HG03520 (cell line): ENCODE data around the gene WT1.
"Not testable (repeated sequence)": the region's sequence is repeated elsewhere in the genome, so short reads cannot be mapped to it uniquely, and the experiment has no call there.

Experiments
- ATAC-seq: cut with Tn5 transposase; IDR thresholded peaks from one replicate; pipeline ENCODE4 v1.9.1; 2021; ENCODE audit warnings: mild to moderate bottlenecking, moderate library complexity; ENCODE audit not compliant: unreplicated experiment

Gene WT1

DNA sequence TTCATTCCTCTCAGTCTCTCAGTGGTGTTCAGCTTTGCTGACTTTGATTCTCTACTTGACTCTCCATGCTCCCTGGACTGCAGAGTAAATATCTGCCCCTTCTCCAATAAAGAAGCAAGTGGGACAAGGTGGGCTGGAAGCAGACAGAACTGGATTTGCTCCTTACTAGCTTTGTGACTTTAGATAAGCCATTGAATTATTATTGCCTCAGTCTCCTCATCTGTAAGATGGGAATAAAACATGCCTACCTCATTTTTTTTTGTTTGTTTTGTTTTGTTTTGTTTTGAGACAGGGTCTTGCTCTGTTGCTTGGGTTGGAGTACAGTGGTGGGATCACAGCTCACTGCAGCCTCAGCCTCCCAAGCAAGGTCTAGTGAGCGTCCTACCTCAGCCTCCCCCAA lies 44.6 kb downstream of the WT1 start:
- ATAC-seq: no peak

DNA sequence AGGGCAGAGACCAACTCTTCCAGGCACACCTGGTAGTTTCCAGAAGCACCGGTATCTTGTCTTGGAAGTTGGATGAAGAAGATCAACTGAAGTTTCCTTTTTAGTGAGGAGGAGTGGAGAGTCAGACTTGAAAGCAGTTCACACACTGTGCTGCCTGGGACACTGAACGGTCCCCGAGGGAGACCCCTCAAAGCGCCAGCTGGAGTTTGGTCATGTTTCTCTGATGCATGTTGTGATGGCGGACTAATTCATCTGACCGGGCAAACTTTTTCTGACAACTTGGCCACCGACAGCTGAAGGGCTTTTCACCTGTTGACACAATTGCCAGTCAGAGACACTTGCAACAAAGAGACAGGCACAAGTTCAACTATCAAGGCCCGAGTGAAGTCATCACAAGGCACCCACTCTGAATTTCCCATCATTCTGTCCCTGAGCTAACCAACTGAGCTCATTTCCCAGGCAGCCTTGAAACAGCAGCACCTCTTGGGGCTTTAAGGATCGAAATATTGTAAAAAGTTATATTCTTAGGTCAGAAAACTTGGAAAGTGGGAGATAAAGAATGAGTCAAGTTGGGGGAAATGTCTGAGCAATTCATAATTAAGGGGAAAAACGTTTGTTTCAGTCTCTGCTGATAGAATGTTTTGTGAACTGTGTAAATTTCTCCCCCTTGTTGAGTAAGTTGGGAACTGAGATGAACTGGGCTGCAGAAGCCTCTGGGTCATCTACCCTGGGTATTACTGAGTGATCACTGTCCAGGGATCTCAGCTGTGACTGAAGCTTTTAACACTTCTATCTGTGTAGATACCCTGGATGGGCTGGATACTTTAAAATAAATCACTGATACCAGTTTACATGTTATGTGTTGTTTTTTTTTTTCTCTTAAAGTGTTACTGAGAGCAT lies 46.2 kb downstream of the WT1 start:
- ATAC-seq: no peak

DNA sequence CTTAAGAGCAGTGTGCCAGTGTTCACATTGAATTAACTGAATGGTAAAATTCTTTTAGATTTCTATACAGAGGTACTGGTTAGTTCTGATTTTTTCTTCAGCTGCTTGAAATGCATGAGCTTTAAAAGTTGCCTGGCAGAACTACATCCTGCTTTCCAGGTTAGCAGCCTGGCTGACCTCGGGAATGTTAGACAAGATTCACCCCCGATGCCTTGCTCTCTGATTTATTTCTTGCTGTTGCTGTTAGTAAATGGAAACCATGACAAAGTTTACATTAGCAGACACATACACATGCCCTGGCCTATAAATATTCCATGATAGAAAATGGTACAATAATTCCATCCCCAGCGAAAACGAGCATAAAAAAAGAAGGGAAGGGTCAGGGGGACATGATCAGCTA lies 47.0 kb downstream of the WT1 start:
- ATAC-seq: no peak

DNA sequence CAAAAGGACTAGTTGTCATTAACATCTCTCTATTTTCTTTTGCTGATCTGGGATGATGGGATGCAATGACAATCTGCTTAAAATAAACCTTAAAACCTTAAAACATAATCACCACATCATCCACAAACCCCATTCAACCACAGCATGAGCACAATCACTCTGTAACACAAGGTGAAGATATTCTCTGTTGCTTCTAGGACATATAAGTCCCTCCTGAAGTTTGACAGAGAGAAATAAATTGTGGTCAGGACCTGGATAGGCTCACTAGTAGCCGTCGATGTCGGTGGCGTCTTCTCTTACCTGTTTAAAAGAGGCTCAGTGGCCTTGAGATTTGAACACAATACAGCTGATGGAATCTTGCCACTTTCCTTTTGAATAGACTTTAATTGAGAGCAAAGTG lies 47.9 kb downstream of the WT1 start:
- no peak for ATAC-seq

DNA sequence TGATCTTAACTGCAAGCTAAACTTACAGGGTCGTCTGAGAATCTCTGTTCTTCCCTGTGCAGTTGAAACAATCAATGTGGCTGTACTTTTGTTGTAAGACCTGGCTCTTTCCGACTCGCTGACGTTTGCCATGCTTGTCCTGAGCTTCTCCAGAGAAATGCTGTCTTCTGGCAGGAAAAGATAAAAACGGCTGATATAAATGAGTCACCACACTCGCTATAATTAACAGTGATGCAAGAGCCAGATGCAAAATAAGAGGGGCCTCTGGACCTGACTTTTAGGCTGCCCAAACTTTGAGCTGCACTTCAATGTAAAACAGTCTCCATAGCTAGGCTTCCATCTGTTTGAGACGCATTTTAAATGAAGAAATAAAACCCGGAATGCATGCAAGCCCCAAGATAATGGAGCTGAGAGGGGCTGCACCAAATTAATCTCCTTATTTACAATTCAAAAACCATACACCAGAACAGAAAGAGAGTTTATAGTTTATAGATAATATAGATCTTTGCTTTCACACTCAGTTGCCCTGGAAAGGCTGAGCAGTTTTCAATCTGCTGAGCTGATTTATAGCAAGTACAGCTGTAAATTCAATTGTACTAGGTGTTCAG lies 48.5 kb downstream of the WT1 start:
- no peak for ATAC-seq

DNA sequence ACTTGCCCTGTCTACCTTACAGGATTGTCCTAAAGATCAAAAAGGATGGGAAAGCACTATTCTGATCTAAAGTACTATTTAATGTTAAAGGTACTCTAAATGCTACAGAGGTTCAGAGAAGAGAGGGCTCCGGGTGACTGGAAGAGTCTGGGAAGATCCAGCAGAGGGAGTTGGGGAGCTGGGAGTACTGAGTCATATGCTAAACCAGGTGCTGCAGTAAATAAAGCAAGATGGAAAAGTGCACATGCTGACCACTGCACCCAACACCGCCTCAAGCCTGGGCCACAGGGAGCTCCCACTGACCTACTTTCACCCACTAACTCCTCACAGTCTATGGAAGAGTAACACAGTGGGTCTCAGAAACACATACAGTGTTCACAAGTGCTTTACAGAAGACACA lies 49.3 kb downstream of the WT1 start:
- ATAC-seq: no peak

DNA sequence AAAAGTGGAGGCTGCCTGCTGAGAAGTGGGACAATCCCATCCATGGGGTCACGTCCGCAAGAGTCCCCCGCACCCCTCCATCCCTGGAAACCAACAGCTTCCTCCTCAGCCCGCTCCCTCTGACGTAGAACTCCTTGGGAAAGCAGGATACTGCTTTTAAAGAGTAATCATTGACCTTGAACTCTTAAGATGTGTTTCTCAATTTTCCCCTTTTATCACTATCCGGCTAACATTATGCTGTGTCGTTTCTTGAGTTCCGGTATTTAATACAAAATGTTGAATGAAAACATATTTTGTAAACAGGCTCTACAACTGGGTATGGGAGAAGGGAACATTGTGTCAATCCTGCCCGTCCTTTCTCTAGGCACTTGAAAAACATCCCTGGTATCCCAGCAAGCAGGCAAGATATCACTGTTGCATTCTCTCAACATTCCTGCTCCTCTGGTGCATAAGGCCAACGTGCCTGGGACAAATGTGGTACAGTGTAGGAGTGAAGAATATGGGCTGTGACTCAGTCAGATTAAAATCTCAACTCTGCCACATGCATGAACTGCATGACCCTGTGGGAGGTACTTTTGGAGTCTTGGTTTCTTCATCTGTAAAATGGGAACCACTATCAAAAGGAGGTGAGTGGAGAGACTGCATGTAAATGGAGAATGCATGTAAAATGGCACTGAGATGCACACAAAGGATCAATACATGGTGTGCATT lies 52.8 kb downstream of the WT1 start:
- no peak for ATAC-seq

DNA sequence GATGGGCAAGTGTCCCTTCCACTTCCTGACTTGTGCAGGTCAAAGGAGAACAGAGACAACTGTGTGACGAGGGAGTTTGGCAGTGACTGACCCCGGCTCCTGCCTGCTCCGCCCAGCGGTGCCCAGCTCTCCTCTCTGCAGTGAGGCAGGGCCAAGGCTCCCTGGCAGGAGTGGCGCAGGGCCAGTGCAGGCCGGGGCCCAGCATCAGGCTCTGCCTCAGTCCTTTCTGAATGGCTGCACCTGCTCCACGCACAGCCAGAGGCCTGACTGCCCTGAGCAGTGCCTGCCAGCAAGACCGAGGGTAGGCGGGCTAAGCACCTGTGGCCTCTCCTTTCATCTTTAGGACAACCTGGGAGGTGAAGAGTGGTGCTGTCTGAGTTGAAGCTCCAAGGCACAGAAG lies 54.2 kb downstream of the WT1 start:
- no peak for ATAC-seq

DNA sequence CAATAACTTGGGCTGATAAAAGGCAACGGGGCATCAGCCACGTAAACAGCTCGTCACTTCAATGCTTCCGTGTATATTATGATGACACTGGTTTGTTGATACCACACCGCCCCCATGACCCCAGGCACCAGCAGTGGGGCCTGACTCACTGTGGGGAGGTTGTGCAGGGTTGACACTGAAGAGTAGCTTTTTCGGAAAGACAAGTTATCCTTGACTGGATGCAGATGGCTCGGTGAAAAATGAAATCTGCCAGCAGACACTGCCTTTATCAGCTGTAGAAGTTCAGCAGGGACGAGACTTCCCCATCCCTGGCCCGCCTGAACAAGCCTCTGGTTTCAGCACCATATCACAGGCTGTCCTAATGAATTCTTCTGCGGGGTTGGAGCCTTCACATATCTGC lies 55.6 kb downstream of the WT1 start:
- ATAC-seq: no peak

DNA sequence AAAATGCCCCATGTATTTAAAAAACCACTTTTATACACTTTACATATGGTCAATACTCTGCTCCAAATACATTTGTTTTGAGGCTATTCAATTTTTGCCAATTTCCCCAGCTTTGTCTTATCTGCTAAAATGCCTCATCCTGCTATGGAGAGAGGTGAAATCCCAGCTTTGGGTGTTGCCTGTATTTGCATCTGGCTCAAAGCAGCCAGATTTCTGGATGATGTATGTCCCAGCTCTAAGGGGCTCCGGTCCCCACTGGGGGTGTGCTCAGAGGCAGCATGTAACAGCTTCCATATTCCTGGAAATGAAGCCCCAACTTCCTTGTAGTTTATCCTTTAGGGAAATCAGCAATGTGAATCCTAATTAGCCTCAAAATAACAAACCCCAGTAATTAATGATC lies 59.5 kb downstream of the WT1 start:
- no peak for ATAC-seq

DNA sequence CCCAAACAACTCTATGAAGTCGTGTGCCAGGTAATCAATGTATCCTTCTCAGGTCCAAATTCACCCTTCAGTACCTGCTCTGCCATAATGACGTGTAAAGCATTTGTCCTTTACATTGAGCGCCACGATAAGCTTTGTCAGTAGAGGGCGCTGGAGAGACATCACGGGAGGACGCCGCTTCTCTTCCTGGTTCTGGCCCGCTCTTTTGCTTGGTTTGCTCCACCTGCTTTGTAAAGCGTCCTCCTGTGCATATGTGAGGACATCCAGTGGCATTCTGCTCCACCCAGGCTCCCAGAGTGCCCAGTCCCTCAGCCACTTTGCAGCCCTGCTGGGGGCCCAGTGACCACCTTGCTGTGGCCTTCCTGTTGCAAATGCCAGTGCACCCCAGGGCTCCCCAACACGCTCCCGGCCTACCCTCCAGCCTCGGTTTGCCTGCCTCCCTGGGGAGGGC lies 61.1 kb downstream of the WT1 start:
- peak; percentile 78 for ATAC-seq

DNA sequence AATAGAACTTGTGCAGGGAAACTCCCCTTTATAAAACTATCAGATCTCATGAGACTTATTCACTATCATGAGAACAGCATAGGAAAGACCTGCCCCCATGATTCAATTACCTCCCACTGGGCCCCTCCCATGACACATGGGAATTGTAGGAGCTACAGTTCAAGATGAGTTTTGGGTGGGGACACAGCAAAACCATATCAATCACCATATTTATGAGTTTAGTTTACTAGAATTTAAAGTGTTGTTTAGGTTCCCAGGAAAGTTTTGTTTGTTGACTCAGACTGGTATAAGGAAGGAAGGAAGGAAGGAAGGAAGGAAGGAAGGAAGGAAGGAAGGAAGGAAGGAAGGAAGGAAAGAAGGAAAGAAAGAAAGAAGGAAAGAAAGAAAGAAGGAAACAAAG lies 65.4 kb downstream of the WT1 start:
- ATAC-seq: not testable (repeated sequence)

DNA sequence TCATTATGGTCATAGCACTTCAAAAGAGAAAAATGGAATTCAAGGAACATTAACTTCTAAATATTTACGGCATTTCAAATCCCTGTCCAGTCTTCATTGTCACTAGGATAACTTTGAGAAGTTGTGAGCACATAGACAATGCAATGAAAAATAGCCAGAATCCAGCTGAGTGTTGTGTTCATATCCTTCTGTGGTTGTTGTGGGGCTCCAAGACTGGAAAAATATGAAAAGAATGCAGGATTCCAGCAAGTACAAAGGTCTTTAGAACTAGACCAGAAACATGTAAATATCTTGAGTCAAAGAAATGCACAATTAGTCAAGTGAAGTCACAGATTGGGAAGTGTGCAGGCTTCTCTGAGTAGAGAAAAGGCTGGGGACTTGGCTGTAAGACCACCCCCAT lies 68.7 kb downstream of the WT1 start:
- ATAC-seq: no peak

DNA sequence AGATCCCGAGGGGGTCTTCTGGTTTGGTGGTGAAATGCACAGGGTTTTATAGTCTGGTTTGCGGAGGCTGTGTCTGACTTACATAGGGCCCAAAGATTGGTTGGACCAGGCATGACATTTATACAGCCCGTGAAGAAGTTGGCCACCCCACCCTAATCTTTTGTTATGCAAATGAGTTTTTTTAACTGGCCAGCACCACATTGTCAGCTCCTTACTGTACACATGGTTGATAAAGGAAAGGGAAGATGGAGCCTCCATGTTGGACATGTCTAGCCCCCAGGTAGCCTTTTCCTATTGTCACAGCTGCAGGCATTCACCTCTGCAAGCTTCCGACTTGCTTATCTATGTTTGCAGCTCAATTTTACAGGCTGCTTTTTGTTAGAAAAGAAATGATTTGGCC lies 70.1 kb downstream of the WT1 start:
- no peak for ATAC-seq

DNA sequence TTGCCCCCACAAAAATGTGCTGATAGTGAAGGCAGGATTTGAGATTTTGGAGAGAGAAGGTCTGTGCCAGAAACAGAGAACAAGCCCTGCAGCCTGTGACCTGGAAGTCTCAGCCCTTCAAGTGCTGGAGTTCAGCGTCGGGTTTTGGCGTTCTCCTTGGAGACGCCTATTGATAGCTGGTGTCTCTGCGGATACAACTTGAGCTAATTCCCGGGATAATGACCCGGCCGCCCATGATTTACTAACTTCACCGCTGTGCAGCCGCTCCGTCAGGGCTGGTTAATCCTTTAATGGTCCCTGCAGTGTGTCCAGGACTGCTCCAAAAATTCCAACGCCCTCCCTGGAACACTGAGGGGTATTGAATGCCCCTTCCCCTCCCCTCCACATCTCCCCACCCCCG lies 76.6 kb downstream of the WT1 start:
- no peak for ATAC-seq

DNA sequence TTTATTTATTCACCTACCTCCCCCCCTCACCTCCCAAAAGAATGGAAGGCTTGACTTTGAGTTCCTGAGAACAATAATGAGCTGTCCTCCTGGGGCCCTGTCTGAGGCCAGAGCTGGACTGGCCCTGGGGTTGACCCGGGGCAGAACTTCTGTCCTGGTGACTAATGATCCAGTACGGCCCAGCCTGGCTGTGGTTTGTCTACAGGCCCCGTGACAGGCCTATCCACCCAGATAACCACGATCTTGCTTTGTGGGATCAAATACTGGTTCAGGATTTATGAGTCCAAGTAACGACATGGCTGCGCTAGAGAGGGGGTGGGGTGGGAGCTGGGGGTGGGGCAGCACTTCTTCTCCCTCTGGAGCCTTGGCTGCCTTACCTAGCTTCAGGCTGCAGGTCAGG lies 81.5 kb downstream of the WT1 start:
- ATAC-seq: no peak

DNA sequence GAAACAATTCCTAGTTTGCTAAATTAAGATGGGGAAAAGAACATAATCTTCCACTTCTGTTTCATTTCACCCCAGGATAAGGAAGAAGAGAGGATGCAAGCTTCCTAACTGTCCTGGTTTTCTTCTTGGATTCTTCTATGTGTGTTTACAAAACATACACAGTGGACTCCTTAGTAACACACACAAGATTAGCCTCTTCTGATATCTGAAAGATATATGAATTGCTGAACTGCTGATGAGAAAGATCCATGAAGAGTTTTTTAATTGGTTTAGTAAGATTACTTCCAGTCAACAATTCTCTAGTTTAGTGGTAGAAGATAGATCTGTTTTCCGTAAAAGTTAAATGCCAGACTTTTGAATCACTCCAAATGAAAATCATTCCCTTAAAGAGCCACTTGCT lies 86.8 kb downstream of the WT1 start:
- no peak for ATAC-seq

DNA sequence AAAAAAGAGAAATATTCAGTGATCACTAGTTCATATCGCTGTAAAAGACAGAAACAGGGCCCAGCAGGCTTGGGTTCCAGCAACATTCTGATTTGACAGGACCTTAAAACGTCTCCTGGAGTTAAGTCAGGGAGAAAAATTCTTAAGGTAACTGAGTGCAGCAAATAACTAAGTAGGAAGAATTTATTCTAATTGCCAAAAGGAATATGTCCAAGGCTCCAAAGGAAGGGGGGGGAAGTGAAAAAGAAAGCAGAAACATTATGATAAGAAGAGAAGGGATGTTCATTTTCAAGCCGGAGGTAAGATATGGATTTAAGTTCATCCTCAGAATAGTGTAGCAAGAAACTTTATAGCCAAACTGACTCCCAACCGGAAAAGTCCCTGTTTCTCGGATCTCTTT lies 90.4 kb downstream of the WT1 start:
- no peak for ATAC-seq

DNA sequence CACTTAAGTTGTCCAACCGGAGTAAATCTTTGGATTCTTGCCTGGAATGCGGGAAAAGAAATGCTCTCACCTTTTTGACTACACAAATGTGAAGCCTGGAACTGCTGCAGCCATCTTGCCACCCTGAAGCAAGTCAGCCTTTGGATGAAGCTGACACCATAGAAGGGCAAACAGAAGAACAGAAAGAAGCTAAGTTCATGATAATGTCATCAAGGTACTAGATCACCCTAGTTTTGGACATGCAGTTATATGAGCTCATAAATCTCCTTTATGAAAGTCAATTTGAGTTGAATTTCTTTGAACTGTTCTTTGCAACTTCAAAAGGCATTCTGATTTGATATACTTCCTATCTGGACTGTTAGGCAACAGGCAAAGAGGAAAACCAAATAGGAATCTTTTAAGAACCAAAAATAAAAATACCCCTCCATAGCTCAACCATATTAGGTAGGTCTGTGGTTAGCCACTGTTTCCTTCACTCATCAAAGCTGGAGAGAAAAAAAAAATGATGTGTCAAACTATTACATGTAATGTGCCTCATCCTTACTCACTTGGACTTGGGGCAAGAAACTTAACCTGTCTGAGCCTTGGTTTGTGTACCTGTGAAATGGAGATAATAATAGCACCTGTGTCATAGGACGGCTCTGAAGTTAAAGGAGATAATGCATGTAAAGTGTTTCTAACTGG lies 91.9 kb downstream of the WT1 start:
- ATAC-seq: no peak

DNA sequence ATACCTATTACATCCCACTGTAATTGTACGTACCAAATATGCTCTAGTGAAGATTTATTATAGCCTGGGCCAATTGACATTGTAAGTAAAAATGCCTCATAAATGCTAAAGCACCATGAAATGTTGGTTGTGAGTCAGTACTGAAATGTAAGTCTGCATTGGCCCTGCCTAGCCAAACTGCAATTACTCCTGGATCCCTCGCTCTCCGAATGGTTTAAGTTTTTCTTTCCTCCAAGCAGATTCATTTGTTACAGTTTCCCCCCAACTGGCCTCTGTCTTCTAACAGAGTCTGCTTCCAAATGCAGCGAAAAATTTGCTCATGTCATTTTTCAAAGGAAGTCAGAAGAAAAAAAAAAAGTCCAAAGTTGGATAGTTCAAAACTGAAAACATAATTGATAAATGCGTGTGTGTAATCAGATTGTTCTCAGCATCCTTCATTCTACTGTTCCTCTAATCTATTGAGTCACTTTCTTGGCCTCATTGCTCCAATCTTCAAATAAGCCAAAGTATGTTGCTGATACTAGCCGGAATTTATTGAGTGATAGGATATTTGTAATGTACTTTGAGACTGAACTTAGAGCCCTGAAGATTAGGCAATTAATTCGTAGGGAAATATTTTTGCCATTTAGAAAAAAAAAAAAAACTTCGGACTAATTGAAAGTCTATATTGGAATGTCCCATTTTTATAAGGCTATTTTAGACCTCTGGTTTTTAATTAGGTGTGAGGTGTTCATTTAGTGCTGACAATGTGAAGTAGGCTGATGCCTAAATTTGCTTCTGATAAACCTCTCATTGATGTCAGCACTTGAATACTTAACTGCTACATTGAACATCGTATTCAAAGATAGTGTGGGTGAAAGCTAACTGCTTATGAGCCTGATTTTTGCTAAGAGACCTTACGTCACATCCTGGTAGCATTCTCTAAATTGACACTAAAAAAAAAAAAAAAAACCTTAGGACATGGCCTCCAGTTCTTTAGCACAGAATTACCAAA lies 93.4 kb downstream of the WT1 start:
- no peak for ATAC-seq
